Left kidney (tissue), 2 donors: Measurements from ENCODE around the gene PLLP. TPM values are rescaled to one million over a fixed set of nuclear protein-coding genes. Genes with fewer than 3 reads are reported as not detected.

Experiments
- DNase-seq: peaks from one replicate; pipeline ENCODE4 v3.0.0-alpha.2; 2013
- polyA plus RNA-seq: library from polyadenylated mRNA; unstranded; fragments of 120-200 nt; gene quantifications from one replicate; pipeline ENCODE4 v1.2.1, GENCODE V29; 2013; ENCODE audit not compliant: insufficient read length

The PLLP gene
- polyA plus RNA-seq, 1 donor = 16.8 TPM

GRCh38 chr16:57229079-57229478 lies 55.4 kb downstream of the PLLP start:
- DNase-seq = no peak

DNA sequence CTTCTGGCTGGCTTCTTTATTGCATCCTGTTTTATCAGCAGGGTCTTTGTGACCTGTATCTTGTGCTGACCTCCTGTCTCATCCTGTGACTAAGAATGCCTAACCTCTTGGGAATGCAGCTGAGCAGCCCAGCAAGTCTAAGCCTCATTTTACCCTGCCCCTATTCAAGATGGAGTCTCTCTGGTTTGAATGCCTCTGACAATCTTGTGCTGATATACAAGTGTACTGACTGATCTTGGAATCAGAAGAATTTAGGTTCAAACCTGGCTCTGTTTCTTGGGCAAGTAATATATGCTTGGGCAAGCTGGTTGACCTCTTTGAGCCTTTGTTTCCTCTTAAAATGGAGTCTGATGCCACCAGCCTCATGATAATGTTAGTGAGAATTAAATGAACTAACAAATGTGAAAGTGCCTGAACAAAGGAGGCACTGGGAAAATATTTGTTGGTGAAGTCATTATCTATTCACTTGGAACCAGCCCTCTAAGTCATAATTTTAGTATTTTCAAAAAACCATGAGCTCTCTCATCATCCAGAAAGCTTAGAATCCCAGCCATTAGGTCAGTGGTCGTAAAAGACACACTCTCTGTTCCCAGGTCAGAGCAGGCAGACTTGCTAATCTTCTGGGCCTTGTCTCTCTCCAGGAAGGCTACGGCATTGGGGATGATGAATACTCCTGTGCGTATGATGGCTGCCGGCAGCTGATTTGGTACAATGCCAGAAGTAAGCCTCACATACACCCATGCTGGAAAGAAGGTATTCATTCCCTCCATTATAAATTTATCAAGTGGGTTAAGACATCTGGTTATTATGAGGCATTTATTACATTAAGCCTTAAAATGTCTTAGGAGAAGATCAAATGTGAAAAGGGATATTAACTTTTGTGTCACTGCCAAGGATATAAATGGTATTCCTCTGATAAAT lies 57.5 kb downstream of the PLLP start:
- no peak for DNase-seq

DNA sequence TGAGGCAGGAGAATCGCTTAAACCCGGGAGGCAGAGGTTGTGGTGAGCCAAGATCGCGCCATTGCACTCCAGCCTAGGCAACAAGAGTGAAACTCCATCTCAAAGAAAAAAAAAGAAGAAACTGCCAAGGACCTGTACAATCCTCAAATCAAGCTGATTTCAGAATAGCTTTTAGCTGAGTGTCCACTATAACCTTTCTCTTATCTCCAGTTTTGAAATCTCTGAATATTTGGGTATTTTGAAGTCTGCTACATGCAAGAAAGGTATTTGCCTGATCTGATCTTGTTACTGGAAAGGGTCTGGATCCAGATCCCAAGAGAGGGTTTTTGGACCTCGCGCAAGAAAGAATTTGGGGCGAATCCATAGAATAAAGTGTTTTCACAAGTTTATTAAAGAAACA lies 58.5 kb downstream of the PLLP start:
- DNase-seq = no peak

DNA sequence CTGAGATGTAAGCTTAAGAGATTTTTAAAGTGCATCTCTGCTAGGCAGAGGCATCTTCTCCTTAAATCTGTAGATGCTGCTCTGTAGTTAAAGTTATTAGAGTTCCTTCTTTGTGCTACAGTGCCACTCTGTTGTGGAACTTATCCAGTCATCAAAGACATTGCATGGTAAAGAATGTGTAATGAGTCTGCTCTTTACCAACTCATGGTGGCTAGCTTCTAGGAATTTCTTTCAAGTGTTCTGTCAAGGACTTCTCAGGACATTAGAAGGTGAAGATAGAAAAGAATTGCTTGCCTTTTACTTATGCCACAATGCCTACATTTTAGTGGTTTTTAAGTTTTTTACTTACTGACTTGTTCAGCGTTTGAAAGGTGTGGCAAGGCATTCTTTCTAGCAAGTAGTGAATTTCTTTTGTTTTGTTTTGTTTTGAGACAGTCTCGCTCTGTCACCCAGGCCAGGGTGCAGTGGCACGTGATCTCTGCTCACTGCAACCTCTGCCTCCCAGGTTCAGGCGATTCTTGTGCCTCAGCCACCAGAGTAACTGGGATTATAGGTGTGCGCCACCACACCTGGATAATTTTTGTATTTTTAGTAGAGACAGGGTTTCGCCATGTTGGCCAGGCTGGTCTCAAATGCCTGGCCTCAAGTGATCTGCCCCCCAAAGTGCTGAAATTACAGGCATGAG lies 59.7 kb downstream of the PLLP start:
- no peak for DNase-seq

- DNase-seq = no peak
Measured at GRCh38 chr16:57223057-57223456, 61.4 kb downstream of the PLLP start.

DNA sequence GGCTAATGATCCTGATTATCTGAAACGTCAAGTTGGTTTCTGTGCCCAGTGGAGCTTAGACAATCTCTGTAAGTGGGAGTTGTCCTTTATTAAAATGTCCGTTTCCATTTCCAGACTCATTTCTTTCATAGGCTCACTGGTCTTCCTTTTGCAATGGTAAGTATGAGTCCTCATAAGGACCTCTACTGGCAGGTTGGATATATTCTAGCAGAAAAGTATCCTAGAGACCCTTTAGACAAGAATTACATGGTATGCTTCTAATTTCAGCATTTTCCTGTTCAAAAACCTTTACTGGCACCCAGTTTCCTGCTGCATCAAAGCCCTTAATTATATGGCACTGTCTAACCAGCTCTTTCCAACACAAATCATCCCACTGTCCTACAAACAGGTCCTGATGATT lies 67.5 kb downstream of the PLLP start:
- no peak for DNase-seq

GRCh38 chr16:57213462-57213861 lies 71.0 kb downstream of the PLLP start:
- no peak for DNase-seq

GRCh38 chr16:57209780-57210179 lies 74.7 kb downstream of the PLLP start:
- DNase-seq = no peak

GRCh38 chr16:57208926-57209325 lies 75.5 kb downstream of the PLLP start:
- DNase-seq = no peak

Other genes with a start within 250 kb of the PLLP start
- gene CPNE2, start 192.1 kb downstream of the PLLP start, polyA plus RNA-seq = 27.4 TPM
- gene PSME3IP1, start 98.6 kb downstream of the PLLP start, polyA plus RNA-seq = 149 TPM
- 51.7 TPM for gene RSPRY1, start 98.3 kb downstream of the PLLP start, polyA plus RNA-seq
- gene ARL2BP, start 39.4 kb downstream of the PLLP start, polyA plus RNA-seq = 74.6 TPM
- 0.10 TPM for gene CCL22, start 74.1 kb upstream of the PLLP start, polyA plus RNA-seq
- gene CX3CL1, start 87.8 kb upstream of the PLLP start, polyA plus RNA-seq = 23.5 TPM
- gene CCL17, start 120.1 kb upstream of the PLLP start, polyA plus RNA-seq = not detected
- gene CIAPIN1, start 162.7 kb upstream of the PLLP start, polyA plus RNA-seq = 106 TPM
- gene COQ9, start 162.8 kb upstream of the PLLP start, polyA plus RNA-seq = 106 TPM
- gene POLR2C, start 178.0 kb upstream of the PLLP start, polyA plus RNA-seq = 84.3 TPM
- 27.8 TPM for gene DOK4, start 201.8 kb upstream of the PLLP start, polyA plus RNA-seq